GM19328 (cell line): ENCODE data around the gene RPS6KA2.

Source experiments
- ATAC-seq: cut with Tn5 transposase; IDR thresholded peaks from one replicate; pipeline ENCODE4 v1.9.1; 2021; ENCODE audit warnings: mild to moderate bottlenecking, moderate library complexity; ENCODE audit not compliant: unreplicated experiment

The RPS6KA2 gene

GRCh38 chr6:166492092-166492741 lies 134.8 kb downstream of the RPS6KA2 start:
- ATAC-seq, result no peak

- no peak for ATAC-seq
Observed at GRCh38 chr6:166490671-166491500, 136.2 kb downstream of the RPS6KA2 start.

GRCh38 chr6:166489301-166490155 lies 137.5 kb downstream of the RPS6KA2 start:
- no peak for ATAC-seq

GRCh38 chr6:166488701-166489100 lies 138.3 kb downstream of the RPS6KA2 start:
- ATAC-seq, result no peak

- peak; percentile 93 for ATAC-seq
Observed at GRCh38 chr6:166488076-166488685, 138.9 kb downstream of the RPS6KA2 start.

- ATAC-seq, result no peak
Observed at GRCh38 chr6:166487148-166487547, 139.9 kb downstream of the RPS6KA2 start.

- no peak for ATAC-seq
Observed at GRCh38 chr6:166486536-166486880, 140.5 kb downstream of the RPS6KA2 start.

GRCh38 chr6:166485651-166486535 lies 141.2 kb downstream of the RPS6KA2 start:
- no peak for ATAC-seq

- no peak for ATAC-seq
Observed at GRCh38 chr6:166484863-166485262, 142.2 kb downstream of the RPS6KA2 start.

- no peak for ATAC-seq
Observed at GRCh38 chr6:166483573-166484250, 143.3 kb downstream of the RPS6KA2 start.

GRCh38 chr6:166483026-166483425 lies 144.0 kb downstream of the RPS6KA2 start:
- ATAC-seq, result no peak

- no peak for ATAC-seq
Observed at GRCh38 chr6:166478782-166479592, 148.1 kb downstream of the RPS6KA2 start.

- no peak for ATAC-seq
Observed at GRCh38 chr6:166477647-166478365, 149.2 kb downstream of the RPS6KA2 start.

- ATAC-seq, result no peak
Observed at GRCh38 chr6:166476634-166477215, 150.3 kb downstream of the RPS6KA2 start.

GRCh38 chr6:166476061-166476591 lies 150.9 kb downstream of the RPS6KA2 start:
- ATAC-seq, result no peak

- ATAC-seq, result no peak
Observed at GRCh38 chr6:166474721-166475565, 152.1 kb downstream of the RPS6KA2 start.
